ENCODE data around the gene ACTRT2.

Gene ACTRT2

GRCh38 chr1:3017440-3018050, 3.7 kb upstream of the ACTRT2 start:
- TF ChIP-seq ZNF8 (CRISPR knock-in tag; IDR thresholded peaks at IDR 0.05): no peak
- no peak for TF ChIP-seq CSRNP3 (CRISPR knock-in tag; IDR thresholded peaks at IDR 0.05)
- TF ChIP-seq BACH2 (CRISPR knock-in tag; IDR thresholded peaks at IDR 0.05; ENCODE audit: borderline replicate concordance): no peak
- TF ChIP-seq TSHZ2 (CRISPR knock-in tag; IDR thresholded peaks at IDR 0.05): no peak
- TF ChIP-seq ZFP3 (CRISPR knock-in tag; IDR thresholded peaks at IDR 0.05): no peak
- TF ChIP-seq POU6F1 (CRISPR knock-in tag; IDR thresholded peaks at IDR 0.05; ENCODE audit: borderline replicate concordance, low read depth): no peak
- TF ChIP-seq OSR1 (CRISPR knock-in tag; IDR thresholded peaks at IDR 0.05): no peak
- no peak for TF ChIP-seq GLIS3 (CRISPR knock-in tag; IDR thresholded peaks at IDR 0.05)
- TF ChIP-seq TOX (CRISPR knock-in tag; IDR thresholded peaks at IDR 0.05; ENCODE audit: borderline replicate concordance): no peak
- no peak for TF ChIP-seq ARNTL (CRISPR knock-in tag; IDR thresholded peaks at IDR 0.05; ENCODE audit: borderline replicate concordance, low read depth)
- no peak for TF ChIP-seq ISL1 (CRISPR knock-in tag; IDR thresholded peaks at IDR 0.05)
- no peak for ATAC-seq

- no peak for TF ChIP-seq ARNTL (CRISPR knock-in tag; IDR thresholded peaks at IDR 0.05; ENCODE audit: borderline replicate concordance, low read depth)
- no peak for TF ChIP-seq ZNF70 (CRISPR knock-in tag; IDR thresholded peaks at IDR 0.05)
- no peak for TF ChIP-seq TSHZ2 (CRISPR knock-in tag; IDR thresholded peaks at IDR 0.05)
- TF ChIP-seq CSRNP3 (CRISPR knock-in tag; IDR thresholded peaks at IDR 0.05): no peak
- TF ChIP-seq ZFP30 (CRISPR knock-in tag; IDR thresholded peaks at IDR 0.05): no peak
- TF ChIP-seq OSR1 (CRISPR knock-in tag; IDR thresholded peaks at IDR 0.05): no peak
- no peak for TF ChIP-seq GLIS3 (CRISPR knock-in tag; IDR thresholded peaks at IDR 0.05)
- TF ChIP-seq PATZ1 (CRISPR knock-in tag; IDR thresholded peaks at IDR 0.05; ENCODE audit: borderline replicate concordance): no peak
- TF ChIP-seq SNAI2 (CRISPR knock-in tag; IDR thresholded peaks at IDR 0.05): no peak
- TF ChIP-seq ESRRG (CRISPR knock-in tag; IDR thresholded peaks at IDR 0.05): no peak
- TF ChIP-seq PPARA (CRISPR knock-in tag; IDR thresholded peaks at IDR 0.05; ENCODE audit: borderline replicate concordance): no peak
- TF ChIP-seq RARB (CRISPR knock-in tag; IDR thresholded peaks at IDR 0.05): no peak
- TF ChIP-seq ZFP3 (CRISPR knock-in tag; IDR thresholded peaks at IDR 0.05): no peak
- no peak for TF ChIP-seq POU6F1 (CRISPR knock-in tag; IDR thresholded peaks at IDR 0.05; ENCODE audit: borderline replicate concordance, low read depth)
- TF ChIP-seq ZNF8 (CRISPR knock-in tag; IDR thresholded peaks at IDR 0.05): no peak
- no peak for TF ChIP-seq TCF4 (CRISPR knock-in tag; IDR thresholded peaks at IDR 0.05; ENCODE audit: borderline replicate concordance)
- no peak for TF ChIP-seq ZNF565 (CRISPR knock-in tag; conservative IDR thresholded peaks at IDR 0.05; ENCODE audit: low read depth)
- no peak for TF ChIP-seq TOX (CRISPR knock-in tag; IDR thresholded peaks at IDR 0.05; ENCODE audit: borderline replicate concordance)
- no peak for TF ChIP-seq ISL1 (CRISPR knock-in tag; IDR thresholded peaks at IDR 0.05)
- no peak for ATAC-seq
These were observed 3.2 kb upstream of the ACTRT2 start for GRCh38 chr1:3018051-3018471.

All from SK-N-SH treated with all-trans-retinoic acid at 6 μM for 48 hours (cell line).